ENCODE measurements around the gene ARAP2. TPM values are rescaled to one million over a fixed set of nuclear protein-coding genes. Genes with fewer than 3 reads are reported as not detected.

The ARAP2 gene
- total RNA-seq, 1 experiment from 2014 or later: 12.5 TPM

- Histone ChIP-seq H3K27ac (ENCODE audit: low read length) (no peak overlapping the region), H3K9me3 (ENCODE audit: low read length) (no peaks in the 10 kb centered on the region), H3F3A (ENCODE audit: low read length, unreplicated experiment) (no peaks in the 10 kb centered on the region), H3K79me2 (ENCODE audit: low read length) (no peaks in the 10 kb centered on the region), H3K4me3 (ENCODE audit: low read length) (no peak overlapping the region), H3K9ac (ENCODE audit: low read length) (no peak overlapping the region), H3K36me3 (ENCODE audit: low read depth, low read length) (no peaks in the 10 kb centered on the region), H4K20me1 (ENCODE audit: low read length) (no peaks in the 10 kb centered on the region), H3K9me2 (replicated peaks; ENCODE audit: low read length) (no peaks in the 10 kb centered on the region), H3K4me2 (ENCODE audit: low read length) (no peak overlapping the region), H3K4me1 (ENCODE audit: insufficient read depth, low read length) (peaks cover 16% of the 10 kb centered on the region), H3K27me3 (ENCODE audit: low read length) (no peaks in the 10 kb centered on the region), H2AFZ (ENCODE audit: low read length) (no peak overlapping the region)
- TF ChIP-seq EZH2 (IDR thresholded peaks at IDR 0.05; ENCODE audit: low read length, unreplicated experiment): no peak
- TF ChIP-seq EZH2phosphoT487 (IDR thresholded peaks at IDR 0.05; ENCODE audit: borderline replicate concordance, low read length): no peak
- TF ChIP-seq CTCF (conservative IDR thresholded peaks at IDR 0.05; ENCODE audit: low read depth, low read length): no peak
- BruUV-seq (replicated peaks): no TSS peak
- intact Hi-C loops (cut with micrococcal nuclease): loop anchor here (5.0 kb wide), 1 partner anchor 1028 kb away; no protein-coding TSS in a partner anchor
- DNase-seq (no peak), ATAC-seq (no peak)
- ChIA-PET POLR2A (ENCODE audit: unreplicated experiment) (no interaction called here), CTCF (no interaction called here)
Measured at GRCh38 chr4:36180206-36180605, 64.1 kb downstream of the ARAP2 start.

GRCh38 chr4:36178484-36178883 lies 65.8 kb downstream of the ARAP2 start:
- Histone ChIP-seq H3K4me3 (ENCODE audit: low read length) (no peak overlapping the region), H3K4me2 (ENCODE audit: low read length) (peak overlapping the region; percentile 24; the same call in 1 of the 2 replicates), H3K4me1 (ENCODE audit: insufficient read depth, low read length) (peaks cover 16% of the 10 kb centered on the region), H3K79me2 (ENCODE audit: low read length) (no peaks in the 10 kb centered on the region), H2AFZ (ENCODE audit: low read length) (no peak overlapping the region), H3K9me2 (replicated peaks; ENCODE audit: low read length) (no peaks in the 10 kb centered on the region), H3F3A (ENCODE audit: low read length, unreplicated experiment) (no peaks in the 10 kb centered on the region), H3K9ac (ENCODE audit: low read length) (no peak overlapping the region), H3K36me3 (ENCODE audit: low read depth, low read length) (no peaks in the 10 kb centered on the region), H3K27me3 (ENCODE audit: low read length) (no peaks in the 10 kb centered on the region), H3K27ac (ENCODE audit: low read length) (peak overlapping the region; percentile 46), H4K20me1 (ENCODE audit: low read length) (no peaks in the 10 kb centered on the region), H3K9me3 (ENCODE audit: low read length) (no peaks in the 10 kb centered on the region)
- intact Hi-C loops (cut with micrococcal nuclease): loop anchor here (10.0 kb wide), 1 partner anchor 134 kb away; no protein-coding TSS in a partner anchor
- no peak for TF ChIP-seq CTCF (conservative IDR thresholded peaks at IDR 0.05; ENCODE audit: low read depth, low read length)
- DNase-seq (no peak), ATAC-seq (peak; percentile 25)
- ChIA-PET CTCF (no interaction called here), POLR2A (ENCODE audit: unreplicated experiment) (no interaction called here)
- BruUV-seq (replicated peaks): no TSS peak

GRCh38 chr4:36177946-36178345 lies 66.4 kb downstream of the ARAP2 start:
- CTCF ChIA-PET: no interaction called here
- Histone ChIP-seq H3K4me3 (ENCODE audit: low read length) (no peak overlapping the region), H4K20me1 (ENCODE audit: low read length) (no peaks in the 10 kb centered on the region), H3K27ac (ENCODE audit: low read length) (peak overlapping the region; percentile 46; the same call in 1 of the 2 replicates), H3K9me3 (ENCODE audit: low read length) (no peaks in the 10 kb centered on the region), H3K9me2 (replicated peaks; ENCODE audit: low read length) (no peaks in the 10 kb centered on the region), H2AFZ (ENCODE audit: low read length) (no peak overlapping the region), H3K27me3 (ENCODE audit: low read length) (no peaks in the 10 kb centered on the region), H3K79me2 (ENCODE audit: low read length) (no peaks in the 10 kb centered on the region), H3K4me1 (ENCODE audit: insufficient read depth, low read length) (peaks cover 16% of the 10 kb centered on the region), H3K9ac (ENCODE audit: low read length) (no peak overlapping the region), H3K4me2 (ENCODE audit: low read length) (peak overlapping the region; percentile 39; the same call in 1 of the 2 replicates), H3K36me3 (ENCODE audit: low read depth, low read length) (no peaks in the 10 kb centered on the region), H3F3A (ENCODE audit: low read length, unreplicated experiment) (no peaks in the 10 kb centered on the region)
- ATAC-seq (peak; percentile 95), DNase-seq (peak; percentile 81)
- POLR2A ChIA-PET (ENCODE audit: unreplicated experiment): no interaction called here
- no TSS peak for BruUV-seq (replicated peaks)
- intact Hi-C loops (cut with micrococcal nuclease): loop anchor here (10.0 kb wide), 1 partner anchor 133 kb away; no protein-coding TSS in a partner anchor
- TF ChIP-seq EZH2phosphoT487 (IDR thresholded peaks at IDR 0.05; ENCODE audit: borderline replicate concordance, low read length) (no peak), EZH2 (IDR thresholded peaks at IDR 0.05; ENCODE audit: low read length, unreplicated experiment) (no peak), CTCF (conservative IDR thresholded peaks at IDR 0.05; ENCODE audit: low read depth, low read length) (no peak)

Data from PC-3 (cell line).